Hepatocyte (in vitro differentiated cells): ENCODE data around the gene TUT1.

ENCODE experiments used
- EZH2 ChIP-seq: fragments of 200-600 bp; sonication (generic); IDR thresholded peaks from 2 replicates; pipeline ENCODE4 v1.6.1; 2016; ENCODE audit warnings: antibody characterized with exemption, mild to moderate bottlenecking, borderline replicate concordance
- TF ChIP-seq, protein P1 (sequence below): fragments of 200-600 bp; sonication (generic); IDR thresholded peaks from 2 replicates; pipeline ENCODE4 v1.5.1; 2016; ENCODE audit warnings: antibody characterized with exemption, mild to moderate bottlenecking; ENCODE audit not compliant: poor library complexity

DNA sequence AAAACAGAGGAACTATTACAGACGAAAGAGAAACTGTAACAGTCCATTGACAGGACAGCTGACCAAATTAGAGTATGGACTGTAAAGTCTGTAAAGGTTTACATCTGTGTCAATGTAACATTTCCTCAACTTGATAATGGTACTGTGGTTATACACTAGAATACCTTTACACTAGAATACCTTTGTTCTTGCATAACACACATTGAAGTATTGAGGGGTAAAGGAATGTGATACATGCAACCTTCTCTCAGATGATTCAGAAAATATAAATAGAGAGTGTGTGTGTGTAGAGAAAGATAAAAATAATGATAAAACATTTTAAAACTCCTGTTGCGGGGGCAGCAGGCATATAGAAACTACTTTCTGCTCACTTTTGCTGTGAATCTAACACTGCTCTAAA is 12.1 kb downstream of the TUT1 start:
- TF ChIP-seq, protein P1, sequence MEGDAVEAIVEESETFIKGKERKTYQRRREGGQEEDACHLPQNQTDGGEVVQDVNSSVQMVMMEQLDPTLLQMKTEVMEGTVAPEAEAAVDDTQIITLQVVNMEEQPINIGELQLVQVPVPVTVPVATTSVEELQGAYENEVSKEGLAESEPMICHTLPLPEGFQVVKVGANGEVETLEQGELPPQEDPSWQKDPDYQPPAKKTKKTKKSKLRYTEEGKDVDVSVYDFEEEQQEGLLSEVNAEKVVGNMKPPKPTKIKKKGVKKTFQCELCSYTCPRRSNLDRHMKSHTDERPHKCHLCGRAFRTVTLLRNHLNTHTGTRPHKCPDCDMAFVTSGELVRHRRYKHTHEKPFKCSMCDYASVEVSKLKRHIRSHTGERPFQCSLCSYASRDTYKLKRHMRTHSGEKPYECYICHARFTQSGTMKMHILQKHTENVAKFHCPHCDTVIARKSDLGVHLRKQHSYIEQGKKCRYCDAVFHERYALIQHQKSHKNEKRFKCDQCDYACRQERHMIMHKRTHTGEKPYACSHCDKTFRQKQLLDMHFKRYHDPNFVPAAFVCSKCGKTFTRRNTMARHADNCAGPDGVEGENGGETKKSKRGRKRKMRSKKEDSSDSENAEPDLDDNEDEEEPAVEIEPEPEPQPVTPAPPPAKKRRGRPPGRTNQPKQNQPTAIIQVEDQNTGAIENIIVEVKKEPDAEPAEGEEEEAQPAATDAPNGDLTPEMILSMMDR = no peak
- TF ChIP-seq EZH2 = no peak
